Measurements from ENCODE around the gene RPL37. TPM values are rescaled to one million over a fixed set of nuclear protein-coding genes. Genes with fewer than 3 reads are reported as not detected.
"Not testable (repeated sequence)": the region's sequence is repeated elsewhere in the genome, so short reads cannot be mapped to it uniquely, and the experiment has no call there.

Gene RPL37
- polyA plus RNA-seq, 1 experiment = 1,752 TPM

DNA sequence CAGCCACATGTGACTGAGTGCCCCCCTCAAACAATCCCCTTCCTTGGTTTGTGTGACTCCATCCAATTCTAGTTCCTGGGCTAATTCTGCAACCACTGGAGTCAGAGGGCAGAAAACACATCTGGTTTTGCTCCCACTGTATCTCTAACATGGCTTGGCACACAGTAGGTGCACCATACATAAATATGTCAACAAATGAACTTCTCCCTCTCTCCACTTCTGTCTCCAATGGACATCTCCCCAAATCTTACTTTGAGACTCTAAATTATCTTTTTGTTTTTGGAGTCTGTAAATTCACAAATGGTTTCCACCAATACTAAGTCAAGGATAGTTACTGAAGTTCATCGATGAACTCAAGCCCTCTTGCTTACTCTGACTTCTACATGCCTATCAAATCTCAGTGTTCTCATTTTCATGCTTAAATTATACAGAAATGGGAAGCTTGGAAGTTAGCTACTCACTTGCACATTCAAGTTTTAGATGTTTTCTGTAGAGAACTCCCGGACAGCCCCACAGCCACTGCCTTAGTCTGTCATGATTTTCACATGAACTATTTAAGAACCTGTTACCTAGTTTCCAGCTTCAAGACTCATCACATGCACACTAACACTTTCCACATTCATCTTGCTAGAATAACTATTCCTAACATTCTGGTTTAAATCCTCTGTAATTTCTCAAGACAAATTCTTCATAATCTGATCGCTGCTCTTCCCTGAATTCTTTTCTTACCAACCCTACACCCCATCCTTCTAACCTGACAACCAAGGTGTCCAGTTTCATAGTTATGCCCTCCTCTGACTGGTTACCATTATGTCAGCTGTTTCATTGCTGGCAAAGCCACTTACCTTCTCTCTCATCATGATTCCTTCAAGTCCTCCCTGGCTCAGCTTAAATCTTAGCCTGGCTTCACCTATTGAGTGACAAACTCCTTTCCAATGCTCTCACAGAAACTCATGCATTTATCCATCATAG is 6.0 kb downstream of the RPL37 start:
- CTCF ChIA-PET = no interaction called here
- Histone ChIP-seq H3K36me3 (ENCODE audit: control insufficient read depth, insufficient read depth, low read length) (peaks cover 29% of the 10 kb centered on the region), H3K4me3 (ENCODE audit: low read depth, low read length) (no peak overlapping the region), H3K27me3 (ENCODE audit: control insufficient read depth, insufficient read depth, low read length) (no peaks in the 10 kb centered on the region)
- TF ChIP-seq, protein P1, sequence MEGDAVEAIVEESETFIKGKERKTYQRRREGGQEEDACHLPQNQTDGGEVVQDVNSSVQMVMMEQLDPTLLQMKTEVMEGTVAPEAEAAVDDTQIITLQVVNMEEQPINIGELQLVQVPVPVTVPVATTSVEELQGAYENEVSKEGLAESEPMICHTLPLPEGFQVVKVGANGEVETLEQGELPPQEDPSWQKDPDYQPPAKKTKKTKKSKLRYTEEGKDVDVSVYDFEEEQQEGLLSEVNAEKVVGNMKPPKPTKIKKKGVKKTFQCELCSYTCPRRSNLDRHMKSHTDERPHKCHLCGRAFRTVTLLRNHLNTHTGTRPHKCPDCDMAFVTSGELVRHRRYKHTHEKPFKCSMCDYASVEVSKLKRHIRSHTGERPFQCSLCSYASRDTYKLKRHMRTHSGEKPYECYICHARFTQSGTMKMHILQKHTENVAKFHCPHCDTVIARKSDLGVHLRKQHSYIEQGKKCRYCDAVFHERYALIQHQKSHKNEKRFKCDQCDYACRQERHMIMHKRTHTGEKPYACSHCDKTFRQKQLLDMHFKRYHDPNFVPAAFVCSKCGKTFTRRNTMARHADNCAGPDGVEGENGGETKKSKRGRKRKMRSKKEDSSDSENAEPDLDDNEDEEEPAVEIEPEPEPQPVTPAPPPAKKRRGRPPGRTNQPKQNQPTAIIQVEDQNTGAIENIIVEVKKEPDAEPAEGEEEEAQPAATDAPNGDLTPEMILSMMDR (IDR thresholded peaks at IDR 0.05; ENCODE audit: insufficient read depth, low read depth, low read length) = no peak
- DNase-seq (ENCODE audit: low read depth) = no peak
- POLR2A ChIA-PET = no interaction called here

DNA sequence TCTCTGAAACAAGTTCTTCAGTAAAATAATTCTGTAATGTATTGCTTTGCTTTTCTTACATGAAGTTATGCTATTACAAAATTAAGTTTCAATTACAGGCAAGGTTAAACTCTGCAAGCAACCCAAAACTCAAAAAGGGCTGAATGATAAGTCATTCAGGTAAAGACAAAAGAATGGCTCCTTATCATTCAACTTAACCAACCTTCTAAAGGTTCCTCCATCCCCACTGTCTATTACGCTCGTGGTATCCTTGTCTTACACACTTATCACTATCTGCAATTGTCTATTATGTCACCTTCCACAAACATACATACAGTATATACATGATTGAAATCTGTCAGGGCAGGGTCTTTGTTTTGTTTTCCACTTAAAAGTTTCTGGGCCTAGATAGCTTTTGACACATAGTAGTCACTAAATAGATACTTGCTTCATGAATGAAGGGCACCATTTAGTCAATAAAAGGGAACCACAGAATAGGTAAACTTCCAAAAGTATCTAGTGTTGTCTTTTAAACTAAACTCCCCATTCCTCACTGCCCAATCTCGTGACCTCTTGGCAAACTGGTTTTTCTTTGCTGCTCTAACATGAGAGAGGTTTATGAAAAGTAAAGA is 6.9 kb downstream of the RPL37 start:
- POLR2A ChIA-PET = no interaction called here
- Histone ChIP-seq H3K4me3 (ENCODE audit: low read depth, low read length) (no peak overlapping the region), H3K36me3 (ENCODE audit: control insufficient read depth, insufficient read depth, low read length) (peaks cover 28% of the 10 kb centered on the region), H3K27me3 (ENCODE audit: control insufficient read depth, insufficient read depth, low read length) (no peaks in the 10 kb centered on the region)
- TF ChIP-seq, protein P1 (IDR thresholded peaks at IDR 0.05; ENCODE audit: insufficient read depth, low read depth, low read length) = no peak
- CTCF ChIA-PET = no interaction called here
- DNase-seq (ENCODE audit: low read depth) = no peak

DNA sequence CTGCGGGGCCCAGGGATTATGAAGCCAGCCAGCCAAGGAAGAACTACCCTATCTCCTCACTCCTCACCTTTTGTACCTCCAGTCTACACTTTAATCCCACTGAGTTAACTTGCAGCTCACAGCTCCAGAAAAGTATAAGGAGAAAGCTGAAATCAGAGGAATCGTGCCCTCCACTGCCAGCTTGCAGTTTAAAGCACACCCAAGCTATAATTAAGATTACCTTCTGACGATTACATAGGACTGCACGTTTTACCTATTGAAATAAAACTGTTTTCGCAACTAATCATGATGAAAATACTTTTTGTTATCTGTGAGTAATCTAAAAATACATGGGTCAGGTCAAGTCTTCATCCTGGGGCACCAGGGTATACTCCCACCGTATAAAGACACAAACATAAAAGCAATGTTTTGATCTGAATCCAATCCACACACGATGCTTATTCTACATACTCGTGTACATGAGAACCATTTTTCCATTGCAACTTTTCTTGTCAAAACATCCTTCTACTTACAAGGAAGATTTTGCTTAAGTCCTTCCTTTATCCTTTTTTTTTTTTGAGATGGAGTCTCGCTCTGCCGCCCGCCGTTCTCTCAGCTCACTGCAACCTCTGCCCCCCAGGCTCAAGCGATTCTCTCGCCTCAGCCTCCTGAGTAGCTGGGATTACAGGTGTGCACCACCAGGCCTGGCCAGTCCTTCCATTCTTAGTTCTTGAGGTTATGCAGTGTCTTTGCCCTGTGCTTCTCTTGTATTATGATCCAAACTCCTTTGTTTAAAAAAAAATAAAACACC is 7.6 kb downstream of the RPL37 start:
- Histone ChIP-seq H3K27me3 (ENCODE audit: control insufficient read depth, insufficient read depth, low read length) (no peaks in the 10 kb centered on the region), H3K36me3 (ENCODE audit: control insufficient read depth, insufficient read depth, low read length) (peaks cover 26% of the 10 kb centered on the region), H3K4me3 (ENCODE audit: low read depth, low read length) (no peak overlapping the region)
- POLR2A ChIA-PET = no interaction called here
- CTCF ChIA-PET = interaction anchor here (1.5 kb wide), 1 partner anchor 12 kb away, joined by 4 read pairs; no protein-coding TSS in a partner anchor
- TF ChIP-seq, protein P1 (IDR thresholded peaks at IDR 0.05; ENCODE audit: insufficient read depth, low read depth, low read length) = no peak
- no peak for DNase-seq (ENCODE audit: low read depth)

DNA sequence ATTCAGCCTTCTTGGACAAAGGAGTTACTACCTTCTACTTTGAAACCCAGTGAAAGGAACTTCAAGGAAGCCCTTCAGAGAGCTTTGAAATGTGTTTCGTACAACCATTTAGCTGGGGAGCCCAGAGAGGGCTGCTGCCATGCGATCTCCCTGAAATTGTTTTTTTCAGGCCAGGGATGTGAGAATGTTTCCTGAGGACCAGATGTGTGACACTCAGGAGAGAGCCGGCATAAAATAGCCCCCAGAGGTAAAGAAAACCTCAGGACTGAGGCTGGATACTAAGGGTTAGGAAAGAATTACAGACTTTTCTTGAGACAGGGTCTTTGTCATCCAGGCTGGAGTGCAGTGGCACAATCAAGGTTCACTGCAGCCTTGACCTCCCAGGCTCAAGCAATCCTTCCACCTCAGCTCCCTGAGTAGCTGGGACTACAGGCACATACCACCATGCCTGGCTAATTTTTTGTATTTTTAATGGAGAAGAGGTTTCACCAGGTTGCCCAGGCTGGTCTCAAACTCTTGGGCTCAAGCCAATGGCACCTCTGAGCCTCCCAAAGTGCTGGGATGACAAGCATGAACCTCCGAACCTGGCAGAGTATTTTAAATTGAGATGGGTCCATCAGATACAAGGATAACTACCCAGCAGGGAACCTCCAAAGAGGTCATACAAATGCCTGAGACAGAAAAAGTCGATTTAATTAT is 8.4 kb downstream of the RPL37 start:
- no peaks in the 10 kb centered on the region for H3K27me3 ChIP-seq (ENCODE audit: control insufficient read depth, insufficient read depth, low read length)
- peaks cover 23% of the 10 kb centered on the region for H3K36me3 ChIP-seq (ENCODE audit: control insufficient read depth, insufficient read depth, low read length)
- H3K4me3 ChIP-seq (ENCODE audit: low read depth, low read length) = no peak overlapping the region
- TF ChIP-seq, protein P1 (IDR thresholded peaks at IDR 0.05; ENCODE audit: insufficient read depth, low read depth, low read length) = no peak
- no peak for DNase-seq (ENCODE audit: low read depth)
- CTCF ChIA-PET = interaction anchor here (1.5 kb wide), 1 partner anchor 12 kb away, joined by 4 read pairs; no protein-coding TSS in a partner anchor
- POLR2A ChIA-PET = interaction anchor here (0.6 kb wide), 1 partner anchor 25 kb away, joined by 5 read pairs; no protein-coding TSS in a partner anchor

DNA sequence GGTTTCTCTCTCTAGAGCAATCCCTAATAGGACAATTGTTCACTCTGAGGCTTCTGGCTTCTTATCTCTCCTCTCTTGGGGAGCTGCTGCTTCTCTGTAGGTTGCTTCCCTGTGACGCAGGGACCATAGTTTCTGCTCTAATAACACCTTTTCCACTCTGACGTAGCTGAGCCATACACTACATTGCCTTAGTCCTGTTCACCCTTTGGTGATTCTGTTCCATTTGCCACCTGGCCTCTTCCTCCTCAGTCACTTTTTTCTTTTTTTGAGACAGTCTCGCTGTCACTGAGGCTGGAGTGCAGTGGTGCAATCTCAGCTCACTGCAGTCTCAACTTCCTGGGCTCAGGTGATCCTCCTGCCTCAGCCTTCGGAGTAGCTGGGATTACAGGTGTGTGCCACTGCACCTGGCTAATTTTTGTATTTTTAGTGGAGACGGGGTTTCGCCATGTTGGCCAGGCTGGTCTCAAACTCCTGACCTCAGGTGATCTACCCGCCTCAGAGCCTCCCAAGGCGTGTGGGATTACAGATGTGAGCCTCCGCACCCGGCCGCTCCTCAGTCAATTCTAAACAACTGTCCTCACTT is 9.5 kb downstream of the RPL37 start:
- DNase-seq (ENCODE audit: low read depth); CTCF ChIA-PET: not testable (repeated sequence)
- POLR2A ChIA-PET = interaction anchor here (0.6 kb wide), 1 partner anchor 24 kb away, joined by 5 read pairs; no protein-coding TSS in a partner anchor

More for the DNA sequence above, 9.5 kb downstream of the RPL37 start:
- not testable (repeated sequence) for H3K27me3 ChIP-seq (ENCODE audit: control insufficient read depth, insufficient read depth, low read length); H3K4me3 ChIP-seq (ENCODE audit: low read depth, low read length)
- H3K36me3 ChIP-seq (ENCODE audit: control insufficient read depth, insufficient read depth, low read length) = peaks cover 14% of the 10 kb centered on the region
